ENCODE data around the gene RNF5.

RNF5 gene

DNA sequence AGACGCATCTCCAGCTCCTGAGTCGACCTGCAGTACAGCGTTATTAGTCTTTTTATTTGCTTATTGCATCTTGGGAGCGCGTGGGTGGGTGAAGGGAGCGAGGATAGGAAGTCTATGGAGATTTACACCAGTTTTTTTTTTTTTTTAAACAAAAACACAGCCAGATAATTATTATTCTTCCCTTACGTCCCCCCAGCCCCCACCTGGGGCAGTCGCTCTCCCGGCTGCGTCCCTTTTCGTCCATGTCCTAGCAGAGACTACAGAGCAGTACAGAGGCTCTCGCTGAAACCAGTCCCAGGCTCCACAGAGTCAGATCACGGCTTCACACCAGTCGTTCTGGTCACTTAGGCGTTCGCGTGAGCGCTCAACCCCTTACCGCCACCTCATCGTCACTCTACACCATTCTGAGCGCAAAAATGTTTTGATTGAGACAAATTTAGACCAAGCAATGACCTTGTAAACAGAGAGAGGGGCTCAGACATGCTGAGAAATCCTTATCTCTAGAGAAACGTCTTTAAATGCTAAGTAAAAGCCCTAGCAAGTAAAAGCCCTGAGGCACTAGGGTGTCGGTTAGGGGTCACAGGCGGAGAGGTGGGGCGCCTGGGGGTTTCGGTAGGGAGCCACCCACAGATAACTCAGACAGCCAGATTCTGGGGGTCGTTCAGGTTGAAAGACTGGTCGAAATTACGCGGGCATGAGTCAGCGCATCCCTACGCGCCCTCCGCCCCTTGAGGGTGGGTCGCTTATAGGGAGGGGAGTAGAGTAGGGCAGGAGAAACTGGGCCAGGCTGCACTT lies 25.2 kb upstream of the RNF5 start:
- peak in 1 of 2 experiments; percentile 52 for DNase-seq

DNA sequence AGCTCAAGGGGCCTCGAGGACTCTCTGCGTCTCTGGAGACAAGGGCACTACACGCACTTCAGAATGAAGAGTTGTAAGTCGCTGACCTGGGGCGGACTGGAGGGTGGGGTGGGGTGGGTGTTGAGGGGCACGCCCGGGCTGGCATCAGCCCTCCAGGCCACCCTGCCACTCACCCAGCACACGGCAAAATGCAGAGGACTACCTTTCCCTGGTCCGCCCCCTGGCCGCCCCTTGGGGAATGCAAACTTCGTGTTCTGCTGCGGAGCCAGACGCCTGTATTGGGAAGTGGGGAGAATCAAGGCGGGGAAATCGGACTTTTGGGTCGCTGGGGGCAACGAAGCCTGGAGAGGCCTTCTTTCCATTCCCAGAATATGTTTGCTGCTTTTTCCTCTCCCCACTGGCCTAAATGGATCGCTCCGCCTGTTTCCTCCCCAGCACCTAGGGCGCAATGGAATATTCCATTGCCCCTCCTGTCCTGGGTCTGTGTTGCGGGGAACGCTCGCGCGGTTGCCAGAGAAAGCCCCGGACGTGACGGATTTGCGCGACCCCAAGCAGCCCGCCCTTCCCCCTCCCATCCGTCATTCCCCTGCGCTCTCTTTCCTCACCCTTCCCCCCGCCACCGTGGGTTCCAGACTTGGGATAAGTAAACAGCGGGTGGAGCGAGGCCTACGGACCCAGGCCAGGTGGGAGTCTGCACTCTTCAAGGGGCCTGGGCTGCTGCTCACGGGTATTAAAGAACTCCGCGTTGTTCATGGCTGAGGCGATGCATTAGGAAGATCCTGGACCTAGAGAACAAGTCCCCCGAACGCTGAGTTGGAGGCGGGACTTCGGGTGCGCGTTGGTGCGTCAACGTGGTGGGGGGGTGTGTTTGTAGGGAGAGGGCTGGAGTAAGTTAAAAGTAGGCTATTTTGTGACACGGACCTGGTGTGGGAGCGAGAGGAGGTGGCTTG lies 24.4 kb upstream of the RNF5 start, which contains the start of gene PPT2:
TSS of gene PPT2 (plus strand) at position 578 of the 950 bp plus-strand sequence. CDS start 454 bp downstream, outside the sequence.
- peak; percentile 92 to 97 for DNase-seq

DNA sequence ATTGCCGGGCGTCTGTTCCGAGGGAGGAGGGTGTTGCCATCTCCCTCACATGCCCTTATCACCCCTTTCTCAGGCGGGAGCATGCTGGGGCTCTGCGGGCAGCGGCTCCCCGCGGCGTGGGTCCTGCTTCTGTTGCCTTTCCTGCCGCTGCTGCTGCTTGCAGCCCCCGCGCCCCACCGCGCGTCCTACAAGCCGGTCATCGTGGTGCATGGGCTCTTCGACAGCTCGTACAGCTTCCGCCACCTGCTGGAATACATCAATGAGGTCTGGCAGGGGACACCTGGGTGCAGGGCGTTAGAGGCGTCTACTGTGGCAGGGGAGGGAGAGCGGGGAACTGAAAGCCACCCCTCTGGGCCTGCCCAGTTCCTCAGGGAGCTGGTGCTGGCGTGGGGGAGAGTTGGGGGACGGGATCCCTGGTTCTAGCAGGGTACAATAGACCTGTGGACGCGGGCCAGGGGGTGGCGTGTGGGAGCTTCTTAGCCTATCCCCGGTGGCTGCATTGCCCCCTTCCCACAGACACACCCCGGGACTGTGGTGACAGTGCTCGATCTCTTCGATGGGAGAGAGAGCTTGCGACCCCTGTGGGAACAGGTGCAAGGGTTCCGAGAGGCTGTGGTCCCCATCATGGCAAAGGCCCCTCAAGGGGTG lies 23.6 kb upstream of the RNF5 start:
- peak; percentile 21 to 68 for DNase-seq

DNA sequence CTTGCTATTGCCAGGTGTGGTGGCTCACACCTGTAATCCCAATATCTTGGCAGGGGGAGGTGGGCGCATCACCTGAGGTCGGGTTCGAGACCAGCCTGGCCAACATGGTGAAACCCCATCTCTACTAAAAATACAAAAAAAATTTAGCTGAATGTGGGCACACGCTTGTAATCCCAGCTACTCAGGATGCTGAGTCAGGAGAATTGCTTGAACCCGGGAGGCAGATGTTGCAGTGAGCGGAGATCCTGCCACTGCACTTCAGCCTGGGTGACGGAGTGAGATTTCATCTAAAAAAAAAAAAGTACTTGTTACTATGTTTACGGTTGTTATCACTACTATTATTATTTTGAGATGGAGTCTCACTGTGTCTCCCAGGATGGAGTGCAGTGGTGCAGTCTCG lies 21.3 kb upstream of the RNF5 start:
- DNase-seq = no peak

DNA sequence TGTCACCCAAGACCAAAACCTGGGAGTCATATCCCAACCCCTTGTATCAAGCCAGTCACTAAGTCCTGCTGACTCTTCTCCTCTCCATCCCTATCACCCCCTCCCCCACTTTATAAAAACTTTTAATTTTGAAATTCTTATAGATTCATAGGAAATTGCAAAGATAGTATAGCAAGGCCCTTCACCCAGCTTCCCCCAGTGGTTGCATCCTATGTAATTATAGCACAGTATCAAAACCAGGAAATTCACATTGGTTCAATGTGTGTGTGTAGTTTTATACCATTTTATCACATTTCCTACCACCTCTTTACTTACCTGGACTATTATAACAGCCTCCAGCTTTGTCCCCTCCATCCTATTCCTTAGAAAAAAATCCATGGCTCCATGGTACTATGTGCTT lies 20.2 kb upstream of the RNF5 start:
- no peak for DNase-seq

DNA sequence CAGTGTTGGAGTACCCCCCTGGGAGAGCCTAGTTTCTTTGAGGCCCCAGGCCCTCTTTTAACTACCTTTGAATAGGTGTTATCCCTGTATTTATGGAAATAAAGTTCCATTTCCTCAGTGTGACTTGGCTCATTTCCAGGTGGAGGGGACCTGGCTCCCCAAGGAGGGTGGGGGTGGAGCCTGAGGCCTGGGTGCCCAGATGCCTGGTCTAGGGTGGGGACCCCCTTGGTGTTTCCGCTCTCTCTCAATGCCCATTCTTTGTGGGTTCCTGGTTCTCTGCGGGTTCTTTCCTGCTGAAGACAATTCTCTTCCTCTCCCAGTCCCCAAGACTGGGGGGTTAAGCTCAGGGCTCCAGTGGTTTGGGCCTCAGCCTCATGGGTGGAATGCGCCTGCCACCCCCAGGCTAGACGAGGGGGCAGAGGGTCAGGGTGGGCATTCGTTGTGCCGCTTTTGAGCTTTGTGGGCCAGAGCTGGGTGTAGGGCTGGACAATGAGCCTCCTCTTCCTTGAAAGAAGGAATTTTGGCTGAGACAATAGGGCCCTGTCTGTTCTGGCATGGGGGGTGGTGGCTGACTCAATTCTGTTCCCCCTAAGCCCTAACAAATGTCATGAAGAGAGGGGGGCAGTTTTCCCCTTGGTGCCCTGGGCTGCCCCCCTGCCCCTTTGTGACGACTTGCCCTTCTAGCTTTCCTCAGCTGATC lies 14.5 kb upstream of the RNF5 start:
- DNase-seq = no peak

DNA sequence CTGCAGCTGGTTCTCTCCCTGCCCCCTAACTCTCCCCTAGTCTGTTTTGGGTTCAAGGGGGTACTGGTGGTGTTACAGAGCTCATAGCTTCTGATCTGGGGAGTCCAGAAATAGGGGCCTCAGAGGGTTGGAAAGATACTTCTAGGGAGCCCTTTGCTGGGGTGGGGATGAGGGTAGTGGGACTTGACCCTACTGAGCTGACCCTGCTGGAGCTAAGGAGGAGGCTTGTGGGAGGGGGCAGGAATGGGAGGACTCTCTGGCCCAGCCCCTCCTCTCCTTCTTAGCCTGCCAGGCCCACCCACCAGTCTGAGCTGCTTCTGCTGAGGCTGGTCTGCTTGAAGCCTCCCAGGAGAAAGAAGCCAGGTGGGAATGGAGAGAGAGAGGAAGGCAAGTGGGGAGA lies 13.9 kb upstream of the RNF5 start, which contains the start of gene EGFL8:
TSS of gene EGFL8 (plus strand) at position 301 of the 400 bp plus-strand sequence. CDS start 1,571 bp downstream, outside the sequence.
- DNase-seq = no peak

DNA sequence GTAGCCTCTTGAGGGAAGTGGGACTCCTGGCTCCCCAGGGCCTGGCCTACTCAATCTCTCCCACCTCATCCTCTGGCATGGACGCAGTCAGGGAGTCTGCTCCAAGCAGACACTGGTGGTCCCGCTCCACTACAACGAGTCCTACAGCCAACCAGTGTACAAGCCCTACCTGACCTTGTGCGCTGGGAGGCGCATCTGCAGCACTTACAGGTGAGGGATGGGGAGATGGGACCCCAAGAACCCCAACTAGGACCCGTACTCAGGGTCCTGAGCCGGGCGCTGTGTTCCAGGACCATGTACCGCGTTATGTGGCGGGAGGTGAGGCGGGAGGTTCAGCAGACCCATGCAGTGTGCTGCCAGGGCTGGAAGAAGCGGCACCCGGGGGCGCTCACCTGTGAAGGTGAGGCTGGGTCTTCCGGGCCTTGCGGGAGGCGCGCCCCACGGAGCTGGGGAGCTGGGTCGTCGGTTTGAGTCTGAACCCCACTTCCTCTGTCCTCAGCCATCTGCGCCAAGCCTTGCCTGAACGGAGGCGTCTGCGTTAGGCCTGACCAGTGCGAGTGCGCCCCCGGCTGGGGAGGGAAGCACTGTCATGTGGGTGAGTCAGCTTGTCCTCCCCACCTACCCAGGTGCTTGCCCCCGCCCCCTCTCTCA lies 11.7 kb upstream of the RNF5 start:
- no peak for DNase-seq

DNA sequence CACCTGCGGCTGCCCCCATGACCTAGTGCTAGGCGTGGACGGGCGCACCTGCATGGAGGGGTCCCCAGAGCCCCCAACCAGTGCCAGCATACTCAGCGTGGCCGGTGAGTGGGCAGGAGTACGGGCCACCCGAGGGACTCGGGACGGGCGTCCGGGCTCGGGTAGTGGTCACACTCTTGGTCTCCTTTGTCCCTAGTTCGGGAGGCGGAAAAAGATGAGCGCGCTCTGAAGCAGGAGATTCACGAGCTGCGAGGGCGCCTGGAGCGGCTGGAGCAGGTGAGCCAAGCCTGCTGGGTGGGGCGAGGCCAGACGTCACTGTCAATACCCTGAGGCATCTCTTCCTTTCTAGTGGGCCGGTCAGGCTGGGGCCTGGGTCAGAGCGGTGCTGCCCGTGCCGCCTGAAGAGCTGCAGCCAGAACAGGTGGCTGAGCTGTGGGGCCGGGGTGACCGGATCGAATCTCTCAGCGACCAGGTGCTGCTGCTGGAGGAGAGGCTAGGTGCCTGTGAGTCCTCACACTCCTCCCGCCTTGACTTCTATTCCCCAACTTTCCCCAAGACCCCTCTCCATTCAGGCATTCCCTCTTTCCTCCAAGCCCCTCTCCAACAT lies 10.9 kb upstream of the RNF5 start:
- DNase-seq = no peak

DNA sequence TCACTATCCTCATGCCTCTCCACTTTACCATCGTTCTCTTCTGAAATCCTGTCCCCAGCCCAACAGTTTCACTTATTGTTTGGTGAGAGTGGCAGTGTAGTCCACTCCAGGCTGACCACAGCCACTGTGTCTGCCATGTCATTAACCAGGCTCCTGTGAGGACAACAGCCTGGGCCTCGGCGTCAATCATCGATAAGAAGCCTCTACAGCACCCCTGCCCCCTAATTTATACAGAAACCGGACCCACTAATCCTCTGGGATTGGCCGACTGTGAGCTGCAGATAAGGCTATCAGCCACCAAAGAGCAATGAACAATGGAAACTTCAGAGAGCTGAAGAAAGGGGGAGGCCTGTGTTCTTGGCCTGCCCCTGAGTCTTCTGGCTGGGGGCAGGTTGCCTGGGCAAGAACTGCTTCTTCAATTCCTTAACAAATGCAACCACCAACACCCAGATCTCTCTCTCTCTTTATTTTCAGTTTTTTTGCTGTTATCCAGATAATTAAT lies 10.4 kb upstream of the RNF5 start:
- no peak for DNase-seq

DNA sequence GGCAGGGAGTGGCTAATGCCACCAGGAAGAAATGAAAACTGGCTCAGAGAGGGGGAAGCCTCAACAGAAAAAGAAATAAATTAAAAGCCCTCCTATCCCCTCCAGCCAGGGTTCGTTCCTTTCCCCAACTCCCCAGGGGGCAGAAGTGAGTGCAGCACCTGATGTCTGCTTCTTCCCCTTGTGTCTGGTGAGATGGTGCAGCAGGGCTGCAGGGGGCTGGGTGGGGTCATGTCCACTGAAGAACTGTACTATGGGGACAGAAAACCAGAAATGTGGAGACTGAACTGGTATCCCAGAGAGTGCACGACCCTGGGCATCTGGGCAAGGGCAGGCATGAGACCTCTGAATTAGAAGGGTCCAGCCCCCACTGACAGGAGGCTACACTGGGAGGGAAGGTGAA lies 9.9 kb upstream of the RNF5 start:
- no peak for DNase-seq

DNA sequence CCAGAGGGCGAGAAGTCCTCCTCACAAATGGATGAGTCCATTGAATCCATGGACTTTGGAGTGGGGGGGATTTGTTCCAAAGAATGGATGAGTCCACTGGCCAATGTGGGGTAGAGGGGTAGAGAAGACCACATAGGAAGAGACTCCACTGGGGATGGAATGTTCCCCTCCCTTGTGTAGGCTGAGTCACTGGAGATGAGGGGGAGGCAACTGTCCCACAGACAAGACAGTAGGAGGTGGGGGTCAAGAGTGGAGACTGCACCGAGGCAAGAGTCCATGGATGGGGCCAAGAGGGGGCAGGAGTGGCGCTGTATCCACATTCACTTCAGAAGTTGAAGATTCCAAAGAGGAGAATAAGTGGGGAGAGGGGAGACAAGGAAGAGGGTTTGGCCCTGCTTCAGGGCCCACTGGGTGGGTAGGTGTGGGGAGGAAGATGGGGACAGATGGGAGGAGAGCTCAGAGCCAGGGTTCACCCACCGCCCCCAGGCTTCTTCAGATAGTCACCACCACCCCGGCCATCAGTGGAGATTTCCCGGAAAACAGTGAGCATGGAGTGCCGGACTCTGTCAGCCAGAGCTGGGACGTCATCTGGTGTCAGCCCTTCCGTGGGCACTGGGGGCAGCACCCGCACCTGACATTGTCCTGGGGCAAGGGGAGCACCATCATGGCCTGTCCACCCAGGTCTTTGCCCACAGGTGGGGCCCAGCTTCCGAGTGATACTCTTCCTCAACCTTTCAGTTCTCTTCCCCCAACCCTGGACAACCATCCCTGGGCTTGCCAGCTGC lies 9.2 kb upstream of the RNF5 start:
- DNase-seq = no peak

DNA sequence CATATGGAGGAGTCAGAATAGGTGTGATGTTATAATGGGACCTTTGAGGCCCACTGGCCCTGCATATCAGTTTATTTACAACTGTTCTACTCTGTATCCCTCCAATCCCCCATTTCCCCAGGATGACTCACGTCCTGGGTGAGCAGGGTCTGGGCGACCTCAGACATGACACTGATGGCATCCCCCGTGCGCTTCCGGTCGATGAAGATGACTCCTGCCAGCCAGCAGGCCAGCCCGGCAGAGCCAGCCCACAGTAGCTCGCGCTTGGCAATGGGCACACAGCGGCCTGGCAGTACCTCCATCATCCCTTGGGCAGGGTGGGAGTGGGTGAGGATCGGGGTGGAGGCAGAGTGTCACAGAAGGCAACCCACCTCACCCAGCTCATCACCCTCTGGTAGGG lies 7.9 kb upstream of the RNF5 start:
- DNase-seq = no peak

DNA sequence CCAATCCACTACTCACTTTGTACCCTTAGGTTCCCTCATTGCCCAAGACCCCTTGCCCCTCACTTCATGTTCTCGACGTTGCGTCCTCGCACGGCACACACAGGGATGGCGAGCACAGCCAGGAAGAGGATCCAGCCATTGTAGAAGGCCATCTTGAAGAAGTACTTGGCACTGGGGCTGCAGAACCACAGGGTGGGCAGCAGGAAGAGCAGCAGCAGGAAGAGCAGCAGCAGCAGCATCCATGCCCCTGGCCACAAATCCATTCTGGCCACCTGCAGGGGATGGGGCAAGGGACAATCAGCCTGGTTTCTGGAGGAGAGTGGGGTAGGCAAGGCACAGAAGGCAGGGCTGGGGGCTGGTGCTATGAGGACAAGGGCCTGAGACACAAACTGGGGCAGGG lies 7.0 kb upstream of the RNF5 start:
- no peak for DNase-seq

DNA sequence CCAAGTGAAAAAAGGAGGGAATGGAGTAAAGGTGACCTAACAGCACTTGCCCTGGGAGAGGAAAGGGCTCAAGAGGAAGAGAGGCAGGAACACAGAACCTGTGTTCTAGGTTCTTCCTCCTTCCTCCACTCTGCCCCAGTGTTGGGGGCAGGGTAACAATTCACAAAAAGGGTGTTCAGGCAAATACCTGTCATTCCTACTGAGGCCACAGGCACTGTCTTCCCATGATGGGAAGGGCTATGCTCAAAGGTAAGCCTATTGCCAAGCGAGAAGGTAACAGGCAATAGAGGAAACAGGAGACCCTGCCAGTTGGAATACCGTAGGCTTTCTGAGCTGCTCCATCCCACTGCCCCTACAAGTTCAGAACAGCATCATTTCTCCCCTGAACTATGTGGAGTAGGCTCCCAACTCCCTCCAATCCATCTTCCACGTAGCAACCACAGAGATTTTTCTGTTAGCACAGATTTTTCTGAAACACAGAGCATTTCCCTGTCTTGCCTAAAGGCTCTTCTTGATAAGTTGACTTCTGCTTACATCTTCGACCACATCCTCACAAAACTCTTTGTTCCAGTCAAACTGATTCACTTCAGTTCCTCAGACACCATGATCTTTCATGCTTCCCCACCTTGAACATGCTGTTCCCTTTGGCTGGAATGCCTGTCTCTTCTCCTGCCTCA lies 5.0 kb upstream of the RNF5 start:
- DNase-seq = no peak

DNA sequence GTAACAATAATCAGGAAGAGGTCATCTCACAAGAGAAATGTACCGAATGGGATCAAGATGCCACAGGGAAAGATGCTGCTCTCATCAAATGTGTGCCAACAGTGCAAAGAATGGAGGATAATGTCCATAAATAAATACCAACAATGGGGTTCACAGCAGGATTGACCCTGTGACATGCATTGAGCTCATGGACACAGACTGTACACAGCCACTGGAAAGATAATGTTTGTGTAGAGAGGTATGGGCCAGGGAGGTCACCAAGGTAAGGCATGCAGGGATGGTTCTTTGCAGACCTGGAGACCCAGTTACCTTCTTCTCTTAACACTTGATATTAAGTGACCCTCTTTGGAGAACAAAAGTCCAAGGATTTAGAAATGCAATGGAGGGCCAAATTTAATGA lies 3.8 kb upstream of the RNF5 start:
- no peak for DNase-seq

DNA sequence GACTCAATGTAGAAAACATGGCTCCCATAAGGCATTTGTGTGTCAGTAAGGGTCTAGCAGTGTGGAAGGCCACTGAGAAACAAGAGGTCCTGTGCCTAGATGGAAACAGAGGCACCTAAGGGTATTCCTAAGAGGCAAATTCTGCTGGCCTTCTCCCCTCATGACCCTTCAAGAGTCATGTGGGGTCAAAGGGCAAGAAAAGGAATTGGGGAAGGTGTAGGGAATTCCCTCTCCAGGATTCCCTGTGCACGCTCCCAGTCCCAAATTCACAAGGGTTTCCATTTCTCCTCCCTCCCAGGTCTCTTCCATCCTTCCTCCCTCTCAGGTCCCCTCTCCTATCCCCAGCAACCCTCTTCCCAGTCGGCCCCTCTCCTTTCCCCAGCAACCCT lies 2.9 kb upstream of the RNF5 start:
- no peak for DNase-seq

DNA sequence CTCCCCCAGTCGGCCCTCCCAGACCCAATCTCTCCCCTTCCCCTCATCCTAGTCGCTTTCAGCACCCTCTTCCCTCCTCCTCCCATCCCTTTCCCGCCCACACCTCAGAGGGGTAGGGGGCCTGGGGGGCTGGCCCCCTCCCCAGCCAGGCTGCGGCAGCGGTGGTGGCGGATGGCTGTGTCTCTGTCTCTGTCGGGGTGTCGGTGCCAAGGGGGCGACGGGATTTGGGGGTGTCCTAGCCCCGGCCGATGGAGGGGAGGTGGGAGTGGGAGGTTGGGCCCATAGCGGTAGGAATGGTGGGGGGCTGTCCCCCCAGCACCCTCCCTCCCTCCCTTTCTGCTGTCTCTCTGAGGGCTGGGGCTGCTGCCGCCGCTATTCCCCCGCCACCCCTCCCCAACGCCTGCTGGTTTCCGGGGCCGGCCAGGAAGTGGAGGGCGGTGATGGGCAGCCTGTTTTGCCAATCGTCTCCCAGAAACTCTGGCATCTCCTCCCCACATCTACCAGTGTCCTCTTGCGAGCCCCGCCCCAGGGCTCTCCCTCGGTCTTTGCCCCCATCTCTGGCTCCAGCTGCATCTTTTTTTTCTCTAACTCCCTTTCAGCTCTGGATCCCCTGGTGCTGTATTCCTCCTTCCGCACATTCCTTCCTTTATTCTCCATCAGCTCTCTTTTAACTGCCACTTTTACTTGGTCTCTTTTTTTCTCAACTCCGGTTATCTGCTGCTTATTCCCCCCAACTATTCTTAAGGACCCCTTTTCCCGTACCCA lies 2.3 kb upstream of the RNF5 start, which contains the start of gene AGPAT1:
TSS of gene AGPAT1 (minus strand) at position 374 of the 765 bp plus-strand sequence. CDS start 4,588 bp downstream, outside the sequence.
- peak; percentile 85 to 96 for DNase-seq

All from SW 1271 (cell line).